Left renal cortex interstitium (tissue), 4 donors: ENCODE measurements around the gene FMN1. TPM values are rescaled to one million over a fixed set of nuclear protein-coding genes. Genes with fewer than 3 reads are reported as not detected.

ENCODE experiments used
- DNase-seq, 4 donors: peaks; one replicate each; pipeline ENCODE4 v3.0.0-alpha.2; 2013; ENCODE audit warnings: low read depth in 4 of 4, low spot score in 2 of 4, missing footprints in 1 of 4
- polyA plus RNA-seq, 4 donors: library from polyadenylated mRNA; unstranded; fragments of 120-200 nt; gene quantifications; one replicate each; pipeline ENCODE4 v1.2.1, GENCODE V29; 2013; ENCODE audit not compliant: insufficient read length in 4 of 4

The FMN1 gene
- polyA plus RNA-seq, 4 donors, result 13.7 to 21.0 (median 15.2) TPM

GRCh38 chr15:33028495-33028894 lies 166.0 kb downstream of the FMN1 start:
- DNase-seq, result no peak

GRCh38 chr15:33027306-33028035 lies 167.0 kb downstream of the FMN1 start:
- DNase-seq, result no peak

- no peak for DNase-seq
These were observed 167.9 kb downstream of the FMN1 start for GRCh38 chr15:33026614-33027013.

GRCh38 chr15:33022629-33023028 lies 171.9 kb downstream of the FMN1 start:
- no peak for DNase-seq

- peak in 1 of 4 donors; percentile 48 for DNase-seq
These were observed 172.6 kb downstream of the FMN1 start for GRCh38 chr15:33021806-33022389.

GRCh38 chr15:33019354-33019981 lies 175.0 kb downstream of the FMN1 start:
- no peak for DNase-seq

GRCh38 chr15:33016405-33017024 lies 178.0 kb downstream of the FMN1 start:
- DNase-seq, result no peak

- no peak for DNase-seq
These were observed 179.9 kb downstream of the FMN1 start for GRCh38 chr15:33014586-33014985.

- no peak for DNase-seq
These were observed 180.6 kb downstream of the FMN1 start for GRCh38 chr15:33013827-33014445.

GRCh38 chr15:33011976-33012375 lies 182.5 kb downstream of the FMN1 start:
- no peak for DNase-seq

- DNase-seq, result no peak
These were observed 184.9 kb downstream of the FMN1 start for GRCh38 chr15:33009603-33010002.

GRCh38 chr15:33009026-33009425 lies 185.5 kb downstream of the FMN1 start:
- DNase-seq, result no peak

GRCh38 chr15:33008284-33008995 lies 186.1 kb downstream of the FMN1 start:
- no peak for DNase-seq

- no peak for DNase-seq
These were observed 187.1 kb downstream of the FMN1 start for GRCh38 chr15:33007303-33007855.

GRCh38 chr15:33005582-33005981 lies 188.9 kb downstream of the FMN1 start:
- DNase-seq, result no peak

GRCh38 chr15:33001926-33002325 lies 192.6 kb downstream of the FMN1 start:
- no peak for DNase-seq

GRCh38 chr15:32998979-32999672 lies 195.4 kb downstream of the FMN1 start:
- DNase-seq, result no peak

- DNase-seq, result no peak
These were observed 196.3 kb downstream of the FMN1 start for GRCh38 chr15:32998182-32998581.

GRCh38 chr15:32994810-32995424 lies 199.6 kb downstream of the FMN1 start:
- DNase-seq, result no peak
